Measurements from ENCODE around the gene COASY.
A peak's percentile ranks its signal among the peaks of the same experiment; 100 is the strongest.

COASY gene

DNA sequence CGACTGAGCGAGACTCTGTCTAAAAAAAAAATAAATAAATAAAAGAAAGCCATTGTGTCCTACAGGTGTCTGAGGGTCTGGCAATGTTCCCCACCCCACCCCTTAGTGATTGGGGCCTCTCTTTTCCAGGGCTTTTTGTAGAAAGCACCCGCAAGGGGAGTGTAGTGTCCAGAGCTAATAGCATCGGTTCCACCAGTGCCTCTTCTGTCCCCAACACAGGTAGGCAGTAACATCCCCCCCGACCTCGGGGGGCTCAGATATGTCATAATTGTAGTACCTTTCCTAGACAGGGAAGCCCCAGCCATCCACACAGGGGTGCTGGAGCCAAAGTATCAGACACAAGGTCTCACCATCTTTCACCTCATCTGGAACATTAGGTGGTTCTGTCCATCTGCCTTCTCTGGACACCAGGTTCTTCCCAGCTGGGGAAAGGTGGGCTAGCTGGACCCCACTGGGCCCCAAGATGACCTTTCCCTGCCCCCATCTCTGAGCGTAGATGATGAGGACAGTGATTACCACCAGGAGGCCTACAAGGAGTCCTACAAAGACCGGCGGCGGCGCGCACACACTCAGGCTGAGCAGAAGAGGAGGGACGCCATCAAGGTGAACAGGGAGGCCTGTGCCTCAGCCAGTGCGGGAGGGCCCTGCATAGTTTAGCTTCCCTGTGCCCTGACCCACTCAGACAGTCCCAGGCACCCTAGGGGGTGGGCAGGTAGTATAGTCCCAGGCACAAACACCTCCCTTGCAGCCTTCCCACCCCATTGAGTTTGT is 6.6 kb downstream of the COASY start:
- DNase-seq (ENCODE audit: low read depth): no peak
- TF ChIP-seq, protein P1, sequence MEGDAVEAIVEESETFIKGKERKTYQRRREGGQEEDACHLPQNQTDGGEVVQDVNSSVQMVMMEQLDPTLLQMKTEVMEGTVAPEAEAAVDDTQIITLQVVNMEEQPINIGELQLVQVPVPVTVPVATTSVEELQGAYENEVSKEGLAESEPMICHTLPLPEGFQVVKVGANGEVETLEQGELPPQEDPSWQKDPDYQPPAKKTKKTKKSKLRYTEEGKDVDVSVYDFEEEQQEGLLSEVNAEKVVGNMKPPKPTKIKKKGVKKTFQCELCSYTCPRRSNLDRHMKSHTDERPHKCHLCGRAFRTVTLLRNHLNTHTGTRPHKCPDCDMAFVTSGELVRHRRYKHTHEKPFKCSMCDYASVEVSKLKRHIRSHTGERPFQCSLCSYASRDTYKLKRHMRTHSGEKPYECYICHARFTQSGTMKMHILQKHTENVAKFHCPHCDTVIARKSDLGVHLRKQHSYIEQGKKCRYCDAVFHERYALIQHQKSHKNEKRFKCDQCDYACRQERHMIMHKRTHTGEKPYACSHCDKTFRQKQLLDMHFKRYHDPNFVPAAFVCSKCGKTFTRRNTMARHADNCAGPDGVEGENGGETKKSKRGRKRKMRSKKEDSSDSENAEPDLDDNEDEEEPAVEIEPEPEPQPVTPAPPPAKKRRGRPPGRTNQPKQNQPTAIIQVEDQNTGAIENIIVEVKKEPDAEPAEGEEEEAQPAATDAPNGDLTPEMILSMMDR (IDR thresholded peaks at IDR 0.05; ENCODE audit: control insufficient read depth, extremely low read depth, insufficient read depth): no peak
- no peak overlapping the region for H3K4me3 ChIP-seq (ENCODE audit: low read depth, low read length)

DNA sequence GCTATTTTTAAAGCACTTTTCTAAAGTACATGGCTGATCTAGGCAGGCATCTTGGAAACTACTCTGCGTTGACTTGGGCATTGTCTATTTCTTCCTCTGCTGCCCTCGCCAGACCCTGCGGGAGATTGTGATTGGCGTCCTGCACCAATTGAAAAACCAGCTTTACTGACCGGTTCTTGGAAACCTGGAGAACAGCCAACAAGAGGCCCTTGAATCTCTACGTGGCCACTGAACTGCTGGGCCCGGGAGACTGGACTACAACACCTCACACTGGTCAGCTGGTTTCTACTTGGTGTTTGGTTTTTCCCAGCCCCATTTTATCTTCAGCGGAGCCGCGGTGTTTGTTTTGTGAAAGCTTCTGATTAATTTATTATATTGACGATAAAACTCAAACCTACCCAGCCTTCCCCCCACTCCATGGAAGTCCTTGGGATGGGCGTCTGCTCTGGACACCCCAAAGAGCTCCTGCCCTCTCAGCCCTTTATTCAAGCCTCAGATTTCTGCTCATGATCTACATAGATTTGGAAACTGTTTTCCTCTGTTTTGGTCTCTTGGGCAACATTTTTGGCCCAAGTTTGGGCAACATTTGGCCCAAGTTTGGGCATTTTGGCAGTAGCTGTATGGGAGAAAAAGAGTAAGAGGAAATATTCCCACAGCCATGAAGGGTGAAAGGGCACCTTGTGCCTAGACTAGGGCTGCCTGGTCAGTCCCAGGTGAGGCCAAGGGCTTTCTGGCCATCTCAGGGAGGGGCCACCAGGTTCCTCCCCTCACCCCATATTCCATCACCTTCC is 9.7 kb downstream of the COASY start:
- TF ChIP-seq, protein P1 (IDR thresholded peaks at IDR 0.05; ENCODE audit: control insufficient read depth, extremely low read depth, insufficient read depth): no peak
- peak overlapping the region; percentile 4; the same call in 1 of the 2 replicates for H3K4me3 ChIP-seq (ENCODE audit: low read depth, low read length)
- DNase-seq (ENCODE audit: low read depth): peak; percentile 89

DNA sequence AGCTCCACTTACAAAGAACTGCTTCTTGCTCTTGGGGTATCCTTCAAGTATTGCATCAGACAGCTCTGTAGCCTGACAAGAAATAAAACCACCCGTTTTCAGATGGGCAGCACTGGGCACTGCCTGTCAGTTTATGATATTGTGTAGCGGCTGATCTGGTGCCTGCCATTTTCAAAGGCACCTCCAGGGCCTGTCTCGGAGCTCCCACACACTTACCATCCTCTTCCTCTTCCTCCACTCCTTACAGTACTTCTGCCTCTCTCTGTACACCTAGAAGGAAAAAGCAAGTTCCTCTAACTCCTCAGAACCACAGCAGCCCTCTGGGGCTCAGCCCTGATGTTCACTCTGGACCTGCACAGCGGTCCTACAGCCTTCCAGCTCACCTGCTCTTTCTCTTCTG is 11.1 kb downstream of the COASY start:
- no peak overlapping the region for H3K4me3 ChIP-seq (ENCODE audit: low read depth, low read length)
- TF ChIP-seq, protein P1 (IDR thresholded peaks at IDR 0.05; ENCODE audit: control insufficient read depth, extremely low read depth, insufficient read depth): no peak
- no peak for DNase-seq (ENCODE audit: low read depth)

DNA sequence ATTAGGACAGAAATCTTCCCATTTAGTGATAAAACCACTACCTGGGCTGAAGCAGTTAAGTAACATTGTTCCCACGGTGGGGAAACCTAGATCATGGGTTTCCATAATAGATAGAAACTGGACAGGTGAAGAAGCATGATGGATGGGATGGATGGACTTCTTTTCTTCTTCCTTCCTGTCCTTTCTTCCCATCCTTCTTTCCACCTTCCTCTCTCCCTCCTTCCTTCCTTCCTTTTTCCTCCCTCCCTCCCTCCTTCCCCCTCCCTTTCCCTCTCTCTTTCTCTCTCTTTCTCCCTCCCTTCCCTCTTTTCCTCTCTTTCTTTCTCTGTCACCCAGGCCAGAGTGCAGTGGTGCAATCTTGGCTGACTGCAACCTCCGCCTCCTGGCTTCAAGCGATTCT is 12.5 kb downstream of the COASY start:
- DNase-seq (ENCODE audit: low read depth): no peak
- H3K4me3 ChIP-seq (ENCODE audit: low read depth, low read length): no peak overlapping the region
- TF ChIP-seq, protein P1 (IDR thresholded peaks at IDR 0.05; ENCODE audit: control insufficient read depth, extremely low read depth, insufficient read depth): no peak

DNA sequence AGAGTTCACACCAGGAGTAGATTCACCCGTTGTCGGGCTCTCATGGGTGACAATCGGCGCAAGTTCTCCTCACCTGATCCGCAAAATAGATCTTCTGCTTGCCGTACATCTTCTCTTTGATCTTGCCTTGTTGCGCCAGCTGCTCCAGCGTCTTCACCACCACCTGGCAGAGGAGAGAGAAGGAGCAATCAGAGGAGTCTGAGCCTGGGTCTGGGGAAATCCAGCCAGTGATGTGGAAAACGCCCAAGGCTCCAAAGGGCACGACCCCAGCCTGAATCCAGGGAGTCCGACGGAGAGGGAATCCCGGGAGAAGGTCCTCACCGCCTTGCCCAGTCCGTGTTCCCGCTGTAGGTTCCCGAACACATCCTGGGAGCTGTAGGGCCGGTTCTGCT is 15.2 kb downstream of the COASY start:
- peak overlapping the region; percentile 75 for H3K4me3 ChIP-seq (ENCODE audit: low read depth, low read length)
- no peak for DNase-seq (ENCODE audit: low read depth)
- TF ChIP-seq, protein P1 (IDR thresholded peaks at IDR 0.05; ENCODE audit: control insufficient read depth, extremely low read depth, insufficient read depth): no peak

DNA sequence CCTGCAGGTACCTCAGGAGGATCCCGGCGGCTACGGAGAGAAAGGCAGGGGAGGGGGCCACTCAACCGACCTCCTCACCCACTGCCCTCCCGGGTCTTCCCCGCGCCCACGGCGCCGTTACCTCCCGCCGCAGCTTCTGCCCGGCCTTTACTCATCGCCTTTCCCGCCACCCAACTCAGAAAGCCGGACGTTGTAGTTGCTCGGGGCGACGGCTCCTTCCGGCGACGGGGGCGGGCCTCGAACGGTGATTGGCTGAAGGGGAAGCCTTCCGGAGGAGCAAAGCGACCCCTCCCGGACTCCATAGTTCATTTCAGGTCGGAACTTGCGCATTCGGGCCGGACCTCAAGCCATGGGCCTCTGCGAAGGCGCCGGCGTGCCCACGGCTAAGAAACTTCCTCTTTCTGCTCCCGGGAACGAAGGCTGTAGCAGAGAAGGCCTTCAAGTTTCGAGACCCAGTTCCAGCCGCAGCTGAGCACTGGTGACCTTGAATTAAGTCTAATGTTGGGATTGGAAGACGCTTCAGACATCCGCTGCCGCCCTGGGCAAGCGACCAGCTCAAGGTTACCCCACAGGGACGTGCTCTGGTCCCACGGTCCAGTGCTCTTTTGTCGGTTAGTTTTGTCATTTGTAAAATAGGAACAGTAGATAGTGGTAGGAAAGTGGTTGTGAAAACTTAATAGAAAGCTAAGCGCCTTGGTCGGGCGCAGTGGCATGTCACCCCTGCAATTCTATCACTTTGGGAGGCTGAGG is 15.8 kb downstream of the COASY start, which contains the start of gene PSMC3IP:
Gene PSMC3IP (minus strand): TSS at position 198 of the 750 bp plus-strand sequence. CDS start 43 bp downstream, at position 155.
- TF ChIP-seq, protein P1 (IDR thresholded peaks at IDR 0.05; ENCODE audit: control insufficient read depth, extremely low read depth, insufficient read depth): peak; percentile 41
- H3K4me3 ChIP-seq (ENCODE audit: low read depth, low read length): peak within 1 kb of the TSS; percentile 75
- DNase-seq (ENCODE audit: low read depth): peak; percentile 81

Measured in LNCaP clone FGC (cell line).